Caco-2 (cell line): ENCODE data around the gene EIF2B5. TPM values are rescaled to one million over a fixed set of nuclear protein-coding genes. Genes with fewer than 3 reads are reported as not detected.

Experiments used
- BruUV-seq: library from RNA; stranded (reverse); fragments of 400-500 nt; replicated peaks from 2 replicates; lab custom pipeline; 2021; lab: Mats Ljungman, UMichigan
- CTCF ChIA-PET: fragments of 300-600 bp; sonication (Branson Sonifier 250); formaldehyde crosslinking; loops from one replicate; lab custom pipeline; 2022; ENCODE audit warnings: antibody characterized with exemption; lab: Charles Lee
- POLR2A ChIA-PET: fragments of 300-600 bp; sonication (Branson Sonifier 250); formaldehyde crosslinking; loops from one replicate; lab custom pipeline; 2022; ENCODE audit warnings: antibody characterized with exemption; lab: Charles Lee
- DNase-seq, 2 experiments: peaks; one replicate each; pipeline versions ENCODE4 v3.0.0 to v3.0.0-alpha.2; 2020 to 2022
- H3K27me3 ChIP-seq: replicated peaks from 2 replicates; pipeline ENCODE4 v1.6.0; 2011; ENCODE audit warnings: low read length; ENCODE audit not compliant: control insufficient read depth, insufficient read depth
- H3K36me3 ChIP-seq: 2 replicates; pipeline ENCODE4 v1.5.1; 2011; ENCODE audit warnings: low read length; ENCODE audit not compliant: control insufficient read depth, insufficient read depth
- H3K4me1 ChIP-seq: fragments of 250-450 bp; sonication (Bioruptor Pico); 2 replicates; pipeline ENCODE4 v1.5.1; 2020; ENCODE audit warnings: mild to moderate bottlenecking
- H3K4me3 ChIP-seq: 2 replicates; pipeline ENCODE4 v1.5.1; 2011; ENCODE audit warnings: low read depth, mild to moderate bottlenecking, control low read depth, low read length
- H3K9me3 ChIP-seq: fragments of 250-450 bp; sonication (Bioruptor Pico); 2 replicates; pipeline ENCODE4 v1.5.1; 2020; ENCODE audit warnings: mild to moderate bottlenecking, moderate library complexity
- H3K27ac Mint-ChIP-seq: one replicate; pipeline ENCODE4 v1.8.0; 2022; ENCODE audit warnings: mixed read lengths; ENCODE audit not compliant: unreplicated experiment
- H3K27me3 Mint-ChIP-seq: one replicate; pipeline ENCODE4 v1.8.0; 2022; ENCODE audit warnings: mixed read lengths; ENCODE audit not compliant: insufficient read depth, unreplicated experiment
- H3K36me3 Mint-ChIP-seq: one replicate; pipeline ENCODE4 v1.8.0; 2022; ENCODE audit warnings: mild to moderate bottlenecking, mixed read lengths; ENCODE audit not compliant: insufficient read depth, unreplicated experiment
- H3K4me1 Mint-ChIP-seq: one replicate; pipeline ENCODE4 v1.8.0; 2022; ENCODE audit warnings: low read depth, mixed read lengths; ENCODE audit not compliant: unreplicated experiment
- H3K4me3 Mint-ChIP-seq: one replicate; pipeline ENCODE4 v1.8.0; 2022; ENCODE audit warnings: mild to moderate bottlenecking, moderate library complexity, mixed read lengths; ENCODE audit not compliant: unreplicated experiment
- H3K9me3 Mint-ChIP-seq: one replicate; pipeline ENCODE4 v1.8.0; 2022; ENCODE audit warnings: mixed read lengths; ENCODE audit not compliant: unreplicated experiment
- CTCF ChIP-seq, 2 experiments: fragments of 200-600 bp in 1 of 2; IDR thresholded peaks; 1 replicate in 1 of 2; 2 replicates in 1 of 2; pipeline versions ENCODE4 v1.5.1 to v1.8.0; 2011 to 2022; ENCODE audit warnings: antibody characterized with exemption in 1 of 2, control low read depth in 1 of 2, inconsistent platforms in 1 of 2, low read depth in 1 of 2, low read length in 1 of 2, mild to moderate bottlenecking in 1 of 2, moderate library complexity in 1 of 2; ENCODE audit not compliant: insufficient read depth in 1 of 2, severe bottlenecking in 1 of 2, unreplicated experiment in 1 of 2
- intact Hi-C: fragments of 100-400 bp; cut with micrococcal nuclease; formaldehyde crosslinking; loops from one replicate; pipeline ENCODE4 v1.10.0; 2022; ENCODE audit not compliant: unreplicated experiment
- total RNA-seq: library from RNA; stranded (reverse); gene quantifications from 2 replicates; pipeline ENCODE4 v1.2.3, GENCODE V29; 2022

Gene EIF2B5
- total RNA-seq, 1 experiment from 2014 or later = 43.8 TPM

- peak within 1 kb of the TSS; percentile 81 for H3K4me3 ChIP-seq
- H3K36me3 Mint-ChIP-seq = peaks cover 12% of the 10 kb centered on the region
- H3K36me3 ChIP-seq = no peaks in the 10 kb centered on the region
- H3K9me3 Mint-ChIP-seq = no peaks in the 10 kb centered on the region
- peak within 1 kb of the TSS; percentile 98 for H3K4me3 Mint-ChIP-seq
- CTCF ChIA-PET = no interaction called here
- POLR2A ChIA-PET = no interaction called here
- H3K4me1 ChIP-seq = peaks cover 7% of the 10 kb centered on the region; the same call in 1 of the 2 replicates
- peak within 1 kb of the TSS; percentile 87 for H3K27ac Mint-ChIP-seq
- H3K27me3 ChIP-seq = no peaks in the 10 kb centered on the region
- no peak for TF ChIP-seq CTCF (IDR thresholded peaks at IDR 0.05; ENCODE audit: insufficient read depth in 1 of 2, low read depth in 1 of 2, low read length in 1 of 2, severe bottlenecking in 1 of 2, unreplicated experiment in 1 of 2)
- no TSS peak for BruUV-seq
- no peaks in the 10 kb centered on the region for H3K9me3 ChIP-seq
- no peaks in the 10 kb centered on the region for H3K27me3 Mint-ChIP-seq
- intact Hi-C loops = no loop called here
- H3K4me1 Mint-ChIP-seq = peaks cover 7% of the 10 kb centered on the region
- peak; percentile 53 to 74 for DNase-seq
Measured at GRCh38 chr3:184154885-184155643, 19.9 kb downstream of the EIF2B5 start, which contains the start of gene DVL3. DVL3 (plus strand) TSS chr3:184155377; CDS start chr3:184155636, 259 bp downstream.

GRCh38 chr3:184155644-184156521, 20.7 kb downstream of the EIF2B5 start:
- peak in 1 of 2 experiments; percentile 53 for DNase-seq
- intact Hi-C loops = loop anchor here (1.0 to 2.0 kb wide), 2 partner anchors 18 to 21 kb away; partner anchors contain the start of genes AP2M1 and EIF2B5

More at GRCh38 chr3:184155644-184156521, 20.7 kb downstream of the EIF2B5 start:
- peaks cover 17% of the 10 kb centered on the region for H3K36me3 Mint-ChIP-seq
- ChIA-PET POLR2A (interaction anchor here (0.6 to 0.8 kb wide), 2 partner anchors 22 to 987 kb away, joined by 3 to 11 read pairs; no protein-coding TSS in a partner anchor), CTCF (interaction anchor here (0.6 to 1.3 kb wide), 2 partner anchors 19 to 140 kb away, joined by 3 to 5 read pairs; partner anchors contain the start of gene AP2M1)
- H3K4me1 ChIP-seq = peaks cover 7% of the 10 kb centered on the region; the same call in 1 of the 2 replicates
- H3K36me3 ChIP-seq = no peaks in the 10 kb centered on the region; the same call in 1 of the 2 replicates
- no TSS peak for BruUV-seq
- no peaks in the 10 kb centered on the region for H3K9me3 Mint-ChIP-seq
- H3K27me3 Mint-ChIP-seq = no peaks in the 10 kb centered on the region
- peak overlapping the region; percentile 98 for H3K4me3 Mint-ChIP-seq
- H3K4me1 Mint-ChIP-seq = peaks cover 7% of the 10 kb centered on the region
- no peak for TF ChIP-seq CTCF (IDR thresholded peaks at IDR 0.05; ENCODE audit: insufficient read depth in 1 of 2, low read depth in 1 of 2, low read length in 1 of 2, severe bottlenecking in 1 of 2, unreplicated experiment in 1 of 2)
- peak overlapping the region; percentile 81 for H3K4me3 ChIP-seq
- H3K9me3 ChIP-seq = no peaks in the 10 kb centered on the region
- H3K27me3 ChIP-seq = no peaks in the 10 kb centered on the region
- H3K27ac Mint-ChIP-seq = peak overlapping the region; percentile 87
